Cardiac fibroblast (primary cell): ENCODE results near the gene TFAP2A.

Experiments
- DNase-seq, 2 donors: peaks; one replicate each; pipeline versions ENCODE4 v3.0.0 to v3.0.0-alpha.2; 2010; ENCODE audit warnings: low read depth in 2 of 2
- H3K4me3 ChIP-seq, 2 donors: replicated peaks in 1 of 2; 1 replicate in 1 of 2; 2 replicates in 1 of 2; pipeline ENCODE4 v1.5.1; 2011; ENCODE audit warnings: low read depth in 2 of 2, low read length in 2 of 2, mild to moderate bottlenecking in 2 of 2, moderate library complexity in 1 of 2
- TF ChIP-seq, protein P1 (sequence below): IDR thresholded peaks from one replicate; pipeline ENCODE4 v1.5.1; 2011; ENCODE audit warnings: low read depth, mild to moderate bottlenecking, low read length, inconsistent platforms

Gene TFAP2A

DNA sequence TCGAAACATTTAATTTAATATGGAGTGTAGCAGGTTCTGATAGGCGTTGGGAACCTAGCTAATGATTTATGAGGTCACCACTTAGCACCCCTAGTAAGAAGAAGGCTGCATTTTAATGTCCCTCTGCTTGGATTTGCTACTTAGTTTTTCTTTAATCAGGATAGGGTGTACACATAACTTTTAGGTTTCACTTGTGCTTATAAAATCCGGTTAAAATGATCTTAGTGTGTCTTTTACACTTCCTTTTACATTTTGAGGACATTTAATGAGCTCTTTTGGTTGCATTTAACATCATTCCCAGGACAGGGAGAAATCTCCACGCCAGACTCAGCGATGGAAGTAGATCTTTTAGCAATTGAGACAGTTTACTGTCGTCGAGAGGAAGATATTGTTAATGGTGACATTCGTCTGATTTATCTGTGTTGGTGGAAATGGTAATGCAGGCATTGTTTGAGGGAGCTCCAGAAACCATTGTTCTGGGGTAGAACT lies 5.6 kb downstream of the TFAP2A start:
- no peak overlapping the region for H3K4me3 ChIP-seq
- TF ChIP-seq, protein P1, sequence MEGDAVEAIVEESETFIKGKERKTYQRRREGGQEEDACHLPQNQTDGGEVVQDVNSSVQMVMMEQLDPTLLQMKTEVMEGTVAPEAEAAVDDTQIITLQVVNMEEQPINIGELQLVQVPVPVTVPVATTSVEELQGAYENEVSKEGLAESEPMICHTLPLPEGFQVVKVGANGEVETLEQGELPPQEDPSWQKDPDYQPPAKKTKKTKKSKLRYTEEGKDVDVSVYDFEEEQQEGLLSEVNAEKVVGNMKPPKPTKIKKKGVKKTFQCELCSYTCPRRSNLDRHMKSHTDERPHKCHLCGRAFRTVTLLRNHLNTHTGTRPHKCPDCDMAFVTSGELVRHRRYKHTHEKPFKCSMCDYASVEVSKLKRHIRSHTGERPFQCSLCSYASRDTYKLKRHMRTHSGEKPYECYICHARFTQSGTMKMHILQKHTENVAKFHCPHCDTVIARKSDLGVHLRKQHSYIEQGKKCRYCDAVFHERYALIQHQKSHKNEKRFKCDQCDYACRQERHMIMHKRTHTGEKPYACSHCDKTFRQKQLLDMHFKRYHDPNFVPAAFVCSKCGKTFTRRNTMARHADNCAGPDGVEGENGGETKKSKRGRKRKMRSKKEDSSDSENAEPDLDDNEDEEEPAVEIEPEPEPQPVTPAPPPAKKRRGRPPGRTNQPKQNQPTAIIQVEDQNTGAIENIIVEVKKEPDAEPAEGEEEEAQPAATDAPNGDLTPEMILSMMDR, result no peak
- no peak for DNase-seq

DNA sequence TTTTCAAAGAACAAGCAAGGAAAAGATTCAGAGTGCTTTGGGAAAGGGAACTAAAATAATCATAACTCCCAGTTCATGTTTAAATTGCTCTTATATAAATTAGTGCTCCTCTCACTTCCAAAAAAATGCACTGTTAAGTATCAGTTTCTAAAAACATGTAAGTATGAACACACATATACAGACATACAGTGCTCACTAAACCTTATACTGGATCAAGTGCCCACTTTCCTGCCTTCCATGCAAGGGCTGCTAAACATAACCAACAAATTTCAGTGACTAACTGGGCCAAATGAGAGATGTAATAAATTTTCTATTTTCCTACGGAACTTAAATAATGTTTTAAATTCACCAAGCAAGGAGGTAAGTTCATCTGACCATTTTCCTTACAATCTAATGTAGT lies 6.4 kb downstream of the TFAP2A start:
- TF ChIP-seq, protein P1, result no peak
- no peak for DNase-seq
- H3K4me3 ChIP-seq, result no peak overlapping the region

DNA sequence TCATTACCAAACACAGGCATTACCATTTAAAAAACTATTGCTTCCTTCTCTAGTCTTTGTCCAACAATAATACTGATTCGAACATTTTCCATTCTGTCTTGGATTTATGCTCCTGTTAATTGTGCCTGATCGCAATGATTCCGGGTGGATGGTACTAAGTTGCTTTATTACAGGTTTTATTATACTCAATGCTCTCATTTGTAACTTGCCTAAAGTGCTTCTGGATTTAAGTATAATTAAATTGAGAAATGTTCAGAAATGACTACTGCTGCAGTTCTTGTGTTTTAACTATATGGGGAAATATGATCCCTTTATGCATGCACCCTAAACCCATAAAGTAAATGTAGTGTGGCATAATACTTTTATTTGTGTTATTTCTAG lies 7.2 kb downstream of the TFAP2A start:
- TF ChIP-seq, protein P1, result no peak
- no peak overlapping the region for H3K4me3 ChIP-seq
- no peak for DNase-seq

DNA sequence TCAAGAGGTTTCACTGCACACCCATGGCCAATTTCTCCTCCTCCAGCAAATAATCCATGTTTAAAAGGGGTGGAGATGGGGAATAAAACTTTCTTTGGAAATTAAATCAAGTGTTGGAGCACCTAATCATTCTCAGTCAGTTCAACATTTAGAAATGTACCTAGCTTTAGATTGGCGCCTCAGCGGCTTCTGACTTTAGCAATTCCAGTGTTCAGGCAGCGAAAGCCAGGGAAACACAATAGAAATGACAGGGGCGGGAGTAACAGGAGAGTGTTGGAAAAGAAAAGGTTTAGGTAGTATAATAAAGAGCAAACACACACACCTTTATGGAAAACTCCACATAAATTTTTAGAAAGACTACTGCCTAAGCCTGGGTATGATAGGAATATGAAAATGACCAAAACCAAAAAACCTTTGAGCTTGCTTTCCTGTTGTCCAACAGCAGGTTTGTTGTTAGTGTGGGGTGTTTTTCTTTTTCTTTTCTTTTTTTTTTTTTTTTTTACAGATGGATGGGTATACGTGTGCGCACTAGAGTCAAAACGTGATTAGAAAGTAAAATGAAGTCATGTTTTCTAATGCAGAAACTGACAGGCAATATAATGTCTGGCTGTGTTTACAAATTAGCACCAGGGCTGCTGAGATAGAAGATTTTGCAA lies 7.7 kb downstream of the TFAP2A start:
- H3K4me3 ChIP-seq, result no peak overlapping the region
- TF ChIP-seq, protein P1, result no peak
- DNase-seq, result no peak

DNA sequence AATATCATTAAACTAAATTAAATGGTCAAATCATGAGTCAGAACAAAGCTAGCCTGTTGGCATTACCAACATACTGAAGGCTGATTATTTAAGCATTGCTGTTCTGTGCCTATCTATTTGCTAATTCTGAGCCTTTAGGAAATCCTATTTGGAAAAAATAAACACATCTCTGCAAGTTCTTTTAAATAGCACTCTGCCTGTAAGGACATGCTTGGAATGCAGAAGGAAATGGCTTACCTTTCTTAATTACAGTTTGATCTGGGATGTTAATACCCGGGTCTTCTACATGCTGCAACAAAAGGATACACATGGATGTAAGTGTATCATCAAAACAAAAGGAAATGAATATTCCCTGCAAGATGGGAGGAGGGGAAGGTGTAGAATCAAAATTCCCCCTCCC lies 8.3 kb downstream of the TFAP2A start:
- no peak overlapping the region for H3K4me3 ChIP-seq
- TF ChIP-seq, protein P1, result no peak
- DNase-seq, result no peak

DNA sequence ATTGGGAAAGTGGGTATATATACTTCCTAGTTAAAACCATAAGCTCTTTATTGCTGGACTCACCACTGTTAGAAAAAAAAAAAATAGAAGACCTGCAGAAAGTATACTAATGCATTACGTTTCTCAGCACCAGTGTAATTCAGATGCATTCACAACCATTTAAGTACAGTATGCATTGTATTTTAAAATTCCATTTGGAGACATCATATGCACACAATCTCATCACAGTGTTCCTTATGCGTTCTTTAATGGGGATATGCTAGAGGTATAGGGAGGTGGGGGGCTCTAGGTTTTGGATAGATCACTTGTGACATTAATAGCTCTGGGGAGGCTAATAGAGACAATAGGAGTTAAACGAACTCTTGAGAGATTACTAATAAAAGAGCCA lies 9.4 kb downstream of the TFAP2A start:
- TF ChIP-seq, protein P1, result no peak
- DNase-seq, result no peak
- no peak overlapping the region for H3K4me3 ChIP-seq
